ENCODE results near the gene FAM169A.
A peak's percentile ranks its signal among the peaks of the same experiment; 100 is the strongest.
"Not testable (repeated sequence)": the region's sequence is repeated elsewhere in the genome, so short reads cannot be mapped to it uniquely, and the experiment has no call there.

FAM169A gene

GRCh38 chr5:74865804-74866595 lies at the start of gene FAM169A:
TSS of gene FAM169A (minus strand) at chr5:74866387. CDS start at chr5:74841676, 24,711 bp downstream.
- DNase-seq = peak; percentile 53

GRCh38 chr5:74915488-74915887 lies 49.3 kb upstream of the FAM169A start:
- no peak for DNase-seq

GRCh38 chr5:74911421-74911820 lies 45.2 kb upstream of the FAM169A start:
- DNase-seq = not testable (repeated sequence)

- not testable (repeated sequence) for DNase-seq
Observed at GRCh38 chr5:74909888-74910287, 43.7 kb upstream of the FAM169A start.

GRCh38 chr5:74908237-74908636 lies 42.0 kb upstream of the FAM169A start:
- not testable (repeated sequence) for DNase-seq

GRCh38 chr5:74904713-74905112 lies 38.5 kb upstream of the FAM169A start:
- DNase-seq = not testable (repeated sequence)

GRCh38 chr5:74903165-74903787 lies 37.1 kb upstream of the FAM169A start:
- DNase-seq = peak; percentile 38

GRCh38 chr5:74897049-74897448 lies 30.9 kb upstream of the FAM169A start:
- no peak for DNase-seq

GRCh38 chr5:74895906-74896305 lies 29.7 kb upstream of the FAM169A start:
- DNase-seq = no peak

- no peak for DNase-seq
Observed at GRCh38 chr5:74894351-74894750, 28.2 kb upstream of the FAM169A start.

GRCh38 chr5:74892921-74893320 lies 26.7 kb upstream of the FAM169A start:
- DNase-seq = no peak

GRCh38 chr5:74889523-74890105 lies 23.4 kb upstream of the FAM169A start:
- no peak for DNase-seq

GRCh38 chr5:74888117-74888516 lies 21.9 kb upstream of the FAM169A start:
- DNase-seq = no peak

GRCh38 chr5:74885170-74885569 lies 19.0 kb upstream of the FAM169A start:
- no peak for DNase-seq

- not testable (repeated sequence) for DNase-seq
Observed at GRCh38 chr5:74882379-74883134, 16.4 kb upstream of the FAM169A start.

- DNase-seq = no peak
Observed at GRCh38 chr5:74877624-74878304, 11.6 kb upstream of the FAM169A start.

- no peak for DNase-seq
Observed at GRCh38 chr5:74875994-74876791, 10.0 kb upstream of the FAM169A start.

GRCh38 chr5:74873525-74874249 lies 7.5 kb upstream of the FAM169A start:
- DNase-seq = no peak

- DNase-seq = no peak
Observed at GRCh38 chr5:74870299-74871067, 4.3 kb upstream of the FAM169A start.

GRCh38 chr5:74869414-74869813 lies 3.2 kb upstream of the FAM169A start:
- DNase-seq = not testable (repeated sequence)

All from activated CD4-positive, alpha-beta T cell treated with anti-CD3 and anti-CD28 coated beads for 48 hours (primary cell).